MCF 10A (cell line): ENCODE measurements around the gene KIF3C. TPM values are rescaled to one million over a fixed set of nuclear protein-coding genes. Genes with fewer than 3 reads are reported as not detected.

Experiments
- BruUV-seq: library from RNA; stranded (reverse); fragments of 400-500 nt; replicated peaks from 2 replicates; lab custom pipeline; 2021; lab: Mats Ljungman, UMichigan
- CTCF ChIA-PET: fragments of 300-600 bp; sonication (Branson Sonifier 250); formaldehyde crosslinking; extraction: SDS; loops from one replicate; lab custom pipeline; 2021; ENCODE audit warnings: antibody characterized with exemption, inconsistent platforms; lab: Yijun Ruan, JAX
- POLR2A ChIA-PET: fragments of 300-600, 350-650 bp; sonication (Branson Sonifier 250); formaldehyde crosslinking; extraction: SDS; loops from one replicate; lab custom pipeline; 2020; ENCODE audit warnings: antibody characterized with exemption, inconsistent platforms; lab: Yijun Ruan, JAX
- DNase-seq: peaks from one replicate; pipeline ENCODE4 v3.0.0-alpha.2; 2018; ENCODE audit not compliant: unreplicated experiment
- H3K27ac Mint-ChIP-seq: one replicate; pipeline ENCODE4 v1.8.0; 2022; ENCODE audit warnings: mild to moderate bottlenecking, low read depth, mixed read lengths; ENCODE audit not compliant: unreplicated experiment
- H3K27me3 Mint-ChIP-seq: one replicate; pipeline ENCODE4 v1.8.0; 2022; ENCODE audit warnings: mixed read lengths; ENCODE audit not compliant: insufficient read depth, unreplicated experiment
- H3K36me3 Mint-ChIP-seq: one replicate; pipeline ENCODE4 v1.8.0; 2022; ENCODE audit warnings: mild to moderate bottlenecking, moderate library complexity, mixed read lengths; ENCODE audit not compliant: insufficient read depth, unreplicated experiment
- H3K4me1 Mint-ChIP-seq: one replicate; pipeline ENCODE4 v1.8.0; 2022; ENCODE audit warnings: mixed read lengths; ENCODE audit not compliant: insufficient read depth, unreplicated experiment
- H3K4me3 Mint-ChIP-seq: one replicate; pipeline ENCODE4 v1.8.0; 2022; ENCODE audit warnings: mild to moderate bottlenecking, moderate library complexity, mixed read lengths; ENCODE audit not compliant: unreplicated experiment
- H3K9me3 Mint-ChIP-seq: one replicate; pipeline ENCODE4 v1.8.0; 2022; ENCODE audit warnings: mixed read lengths; ENCODE audit not compliant: unreplicated experiment
- intact Hi-C: fragments of 100-400 bp; cut with micrococcal nuclease; formaldehyde crosslinking; loops from 2 replicates; pipeline ENCODE4 v1.14.1; 2022
- total RNA-seq: library from RNA; stranded (reverse); gene quantifications from 2 replicates; pipeline ENCODE4 v1.2.3, GENCODE V29; 2022
- TF ChIP-seq, protein P1 (sequence below): fragments of 200-600 bp; IDR thresholded peaks from one replicate; pipeline ENCODE4 v1.8.0; 2022; ENCODE audit warnings: antibody characterized with exemption, mild to moderate bottlenecking; ENCODE audit not compliant: unreplicated experiment

KIF3C gene
- total RNA-seq, 1 experiment from 2014 or later: 2.0 TPM

DNA sequence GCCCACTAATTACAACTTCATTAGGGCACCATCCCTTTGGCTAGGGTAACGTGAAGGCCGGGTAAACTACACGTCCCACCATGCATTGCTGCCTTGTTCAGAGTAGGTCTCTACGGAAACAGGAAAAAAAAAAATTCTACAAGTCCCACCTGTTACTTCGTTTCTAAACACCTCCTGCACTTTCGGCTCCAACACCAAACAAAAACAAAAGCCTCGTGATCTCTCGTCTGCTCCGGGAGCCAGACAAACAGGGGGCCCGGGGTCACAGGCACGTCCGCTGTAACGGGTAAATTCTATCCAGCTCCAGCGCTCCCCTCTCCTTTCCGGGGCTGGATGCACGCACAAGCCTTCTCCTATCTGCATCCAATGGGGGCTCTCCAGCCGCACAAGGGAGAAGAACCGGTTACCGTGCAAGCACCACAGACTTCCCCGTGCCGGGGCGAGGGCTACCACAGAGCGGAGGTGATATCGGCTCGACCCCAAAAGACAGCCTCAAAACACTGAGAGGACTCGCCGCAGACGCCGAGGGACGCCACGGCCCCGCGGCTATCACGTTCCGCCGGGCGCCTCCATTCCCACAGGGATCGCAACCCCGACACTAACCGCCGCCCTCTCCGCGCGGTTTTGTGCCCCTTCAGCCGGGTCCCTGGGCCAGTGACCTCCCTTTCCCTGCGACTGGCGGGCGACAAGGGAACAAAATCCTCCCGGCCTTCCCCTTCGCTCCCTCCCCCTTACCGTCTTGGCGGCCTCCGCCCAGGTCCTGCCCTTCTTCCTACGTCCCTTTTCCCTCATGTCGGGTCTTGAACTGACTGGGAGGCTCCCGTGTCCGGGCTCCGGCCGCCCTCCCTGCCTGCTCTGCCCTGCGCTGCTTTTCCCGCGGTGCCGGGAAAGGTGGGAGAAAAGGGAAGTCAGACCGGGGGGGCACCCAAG, 104.6 kb downstream of the KIF3C start:
- Mint-ChIP-seq H3K27ac (peak overlapping the region; percentile 83), H3K4me3 (peak overlapping the region; percentile 95), H3K27me3 (no peaks in the 10 kb centered on the region), H3K4me1 (peaks cover 30% of the 10 kb centered on the region), H3K36me3 (peaks cover 13% of the 10 kb centered on the region), H3K9me3 (no peaks in the 10 kb centered on the region)
- TF ChIP-seq, protein P1, sequence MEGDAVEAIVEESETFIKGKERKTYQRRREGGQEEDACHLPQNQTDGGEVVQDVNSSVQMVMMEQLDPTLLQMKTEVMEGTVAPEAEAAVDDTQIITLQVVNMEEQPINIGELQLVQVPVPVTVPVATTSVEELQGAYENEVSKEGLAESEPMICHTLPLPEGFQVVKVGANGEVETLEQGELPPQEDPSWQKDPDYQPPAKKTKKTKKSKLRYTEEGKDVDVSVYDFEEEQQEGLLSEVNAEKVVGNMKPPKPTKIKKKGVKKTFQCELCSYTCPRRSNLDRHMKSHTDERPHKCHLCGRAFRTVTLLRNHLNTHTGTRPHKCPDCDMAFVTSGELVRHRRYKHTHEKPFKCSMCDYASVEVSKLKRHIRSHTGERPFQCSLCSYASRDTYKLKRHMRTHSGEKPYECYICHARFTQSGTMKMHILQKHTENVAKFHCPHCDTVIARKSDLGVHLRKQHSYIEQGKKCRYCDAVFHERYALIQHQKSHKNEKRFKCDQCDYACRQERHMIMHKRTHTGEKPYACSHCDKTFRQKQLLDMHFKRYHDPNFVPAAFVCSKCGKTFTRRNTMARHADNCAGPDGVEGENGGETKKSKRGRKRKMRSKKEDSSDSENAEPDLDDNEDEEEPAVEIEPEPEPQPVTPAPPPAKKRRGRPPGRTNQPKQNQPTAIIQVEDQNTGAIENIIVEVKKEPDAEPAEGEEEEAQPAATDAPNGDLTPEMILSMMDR: no peak
- ChIA-PET CTCF (interaction anchor here (0.6 to 1.5 kb wide), 5 partner anchors 24 to 1124 kb away, joined by 3 to 9 read pairs (median 3); no protein-coding TSS in a partner anchor), POLR2A (interaction anchor here (0.7 to 2.4 kb wide), 19 partner anchors 9 to 394 kb away, joined by 3 to 18 read pairs (median 4); partner anchors contain the start of genes KIF3C and RAB10)
- intact Hi-C loops: no loop called here
- DNase-seq: peak; percentile 58
- BruUV-seq: no TSS peak

Other genes starting within 250 kb of the KIF3C start
- gene ASXL2, start 104.0 kb downstream of the KIF3C start, total RNA-seq: 34.0 and 35.3 TPM in 2 replicates
- 139 and 147 TPM in 2 replicates for gene RAB10, start 51.6 kb upstream of the KIF3C start, total RNA-seq
- gene GAREM2, start 190.6 kb upstream of the KIF3C start, total RNA-seq: 0.23 and 1.7 TPM in 2 replicates